ENCODE results near the gene CALU. TPM values are rescaled to one million over a fixed set of nuclear protein-coding genes. Genes with fewer than 3 reads are reported as not detected.

The CALU gene
- total RNA-seq, 1 donor from 2014 or later, result 199 TPM

- H3K4me1 Mint-ChIP-seq, result no peaks in the 10 kb centered on the region
- DNase-seq (ENCODE audit: low spot score in 2 of 2, unreplicated experiment in 2 of 2), result no peak
- no peaks in the 10 kb centered on the region for H3K9me3 Mint-ChIP-seq
- no peak overlapping the region for H3K27ac Mint-ChIP-seq
- TF ChIP-seq CTCF (IDR thresholded peaks at IDR 0.05; ENCODE audit: unreplicated experiment), result no peak
- no peak overlapping the region for H3K4me3 Mint-ChIP-seq
- H3K36me3 Mint-ChIP-seq, result peaks cover 21% of the 10 kb centered on the region
- no peaks in the 10 kb centered on the region for H3K27me3 Mint-ChIP-seq (ENCODE audit: low read depth)
Measured at GRCh38 chr7:128801003-128801402, 61.8 kb downstream of the CALU start.

DNA sequence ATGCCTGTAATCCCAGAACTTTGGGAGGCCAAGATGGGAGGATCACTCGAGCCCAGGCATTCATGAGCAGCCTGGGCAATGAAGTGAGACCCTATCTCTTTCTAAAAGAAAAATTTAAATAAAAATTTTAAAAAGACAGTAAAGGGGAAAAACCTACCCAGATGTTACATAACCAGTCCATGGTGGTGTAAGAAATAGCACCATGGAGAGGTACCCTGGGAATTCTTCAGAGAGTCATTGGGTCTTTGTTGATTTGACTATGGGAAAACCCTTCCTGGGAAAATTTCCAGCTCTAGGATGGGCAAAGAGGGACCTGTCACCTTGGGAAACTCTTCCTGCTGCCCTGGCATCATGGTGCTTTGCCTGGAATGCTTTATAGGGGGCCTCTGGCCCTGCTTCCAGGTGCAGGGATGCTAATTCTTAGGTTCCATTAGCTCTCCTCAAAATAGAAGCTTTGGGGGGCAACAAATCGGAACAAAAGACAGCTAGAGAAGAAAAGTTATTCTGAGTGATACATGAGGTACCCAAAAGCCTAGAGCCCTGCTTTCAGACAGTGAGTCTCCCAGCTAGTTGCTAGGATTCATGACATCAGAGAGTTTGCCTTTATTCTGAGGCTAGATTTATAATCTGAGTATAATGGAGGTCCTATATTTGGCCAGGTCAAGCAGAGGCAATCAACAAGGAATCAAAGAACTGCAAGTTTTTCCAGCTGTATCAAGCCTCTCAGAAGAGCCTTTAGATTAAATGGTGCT lies 62.7 kb downstream of the CALU start:
- Mint-ChIP-seq H3K36me3 (peaks cover 18% of the 10 kb centered on the region), H3K4me3 (no peak overlapping the region), H3K4me1 (no peaks in the 10 kb centered on the region), H3K9me3 (no peaks in the 10 kb centered on the region), H3K27me3 (ENCODE audit: low read depth) (no peaks in the 10 kb centered on the region), H3K27ac (no peak overlapping the region)
- TF ChIP-seq CTCF (IDR thresholded peaks at IDR 0.05; ENCODE audit: unreplicated experiment), result no peak
- DNase-seq (ENCODE audit: low spot score in 2 of 2, unreplicated experiment in 2 of 2), result no peak

GRCh38 chr7:128804484-128804883 lies 65.3 kb downstream of the CALU start:
- DNase-seq (ENCODE audit: low spot score in 2 of 2, unreplicated experiment in 2 of 2), result no peak
- no peak for TF ChIP-seq CTCF (IDR thresholded peaks at IDR 0.05; ENCODE audit: unreplicated experiment)
- Mint-ChIP-seq H3K4me3 (no peak overlapping the region), H3K9me3 (no peaks in the 10 kb centered on the region), H3K27ac (no peak overlapping the region), H3K36me3 (peaks cover 11% of the 10 kb centered on the region), H3K27me3 (ENCODE audit: low read depth) (no peaks in the 10 kb centered on the region), H3K4me1 (no peaks in the 10 kb centered on the region)

- no peaks in the 10 kb centered on the region for H3K4me1 Mint-ChIP-seq
- H3K27me3 Mint-ChIP-seq (ENCODE audit: low read depth), result no peaks in the 10 kb centered on the region
- H3K36me3 Mint-ChIP-seq, result peaks cover 14% of the 10 kb centered on the region
- no peak overlapping the region for H3K4me3 Mint-ChIP-seq
- TF ChIP-seq CTCF (IDR thresholded peaks at IDR 0.05; ENCODE audit: unreplicated experiment), result no peak
- no peak for DNase-seq (ENCODE audit: low spot score in 2 of 2, unreplicated experiment in 2 of 2)
- H3K9me3 Mint-ChIP-seq, result no peaks in the 10 kb centered on the region
- no peak overlapping the region for H3K27ac Mint-ChIP-seq
Measured at GRCh38 chr7:128805225-128805624, 66.1 kb downstream of the CALU start.

DNA sequence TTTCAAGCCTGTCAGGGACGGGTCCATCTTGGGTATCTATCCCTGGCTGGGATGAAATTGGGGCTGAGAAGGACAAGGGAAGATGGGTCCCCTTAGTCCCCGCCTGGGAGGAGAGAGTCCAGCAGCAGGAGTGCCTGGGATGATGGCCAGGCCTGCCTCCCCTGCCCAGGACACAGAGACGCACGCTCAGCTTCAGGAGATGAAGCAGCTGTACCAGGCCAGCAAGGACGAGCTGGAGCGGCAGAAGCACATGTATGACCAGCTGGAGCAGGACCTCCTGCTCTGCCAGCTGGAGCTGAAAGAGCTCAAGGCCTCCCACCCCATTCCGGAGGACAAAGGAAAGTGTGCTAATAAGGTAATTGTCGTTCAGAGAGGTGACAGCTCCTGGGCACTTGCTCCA lies 68.0 kb downstream of the CALU start:
- Mint-ChIP-seq H3K9me3 (no peaks in the 10 kb centered on the region), H3K27me3 (ENCODE audit: low read depth) (no peaks in the 10 kb centered on the region), H3K4me3 (no peak overlapping the region), H3K27ac (no peak overlapping the region), H3K4me1 (no peaks in the 10 kb centered on the region), H3K36me3 (peaks cover 8% of the 10 kb centered on the region)
- TF ChIP-seq CTCF (IDR thresholded peaks at IDR 0.05; ENCODE audit: unreplicated experiment), result no peak
- DNase-seq (ENCODE audit: low spot score in 2 of 2, unreplicated experiment in 2 of 2), result no peak
